HG03097 (cell line): ENCODE data around the gene EXOC1L.

Experiments used
- ATAC-seq: cut with Tn5 transposase; IDR thresholded peaks from one replicate; pipeline ENCODE4 v1.9.1; 2021; ENCODE audit not compliant: unreplicated experiment, low FRiP score

Gene EXOC1L

DNA sequence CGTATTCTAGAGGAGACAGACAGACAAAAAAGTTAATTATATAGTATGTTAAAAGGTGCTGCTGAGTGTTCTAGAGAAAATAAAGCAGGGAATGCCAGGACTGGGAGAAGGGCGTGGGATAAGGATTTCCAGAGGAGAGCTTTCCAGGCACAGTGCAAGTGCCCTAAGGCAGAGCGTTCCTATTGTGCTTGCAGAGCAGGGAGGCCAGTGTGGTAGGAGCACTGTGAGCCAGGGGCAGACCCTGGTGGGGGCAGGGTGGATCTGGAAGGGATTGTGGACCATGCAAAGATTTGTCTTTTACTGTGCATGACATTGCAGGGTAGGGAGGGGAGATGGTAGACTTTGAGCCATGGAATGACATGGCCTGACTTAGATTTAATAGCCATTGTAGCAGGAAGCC is 59.6 kb downstream of the EXOC1L start:
- ATAC-seq = no peak

DNA sequence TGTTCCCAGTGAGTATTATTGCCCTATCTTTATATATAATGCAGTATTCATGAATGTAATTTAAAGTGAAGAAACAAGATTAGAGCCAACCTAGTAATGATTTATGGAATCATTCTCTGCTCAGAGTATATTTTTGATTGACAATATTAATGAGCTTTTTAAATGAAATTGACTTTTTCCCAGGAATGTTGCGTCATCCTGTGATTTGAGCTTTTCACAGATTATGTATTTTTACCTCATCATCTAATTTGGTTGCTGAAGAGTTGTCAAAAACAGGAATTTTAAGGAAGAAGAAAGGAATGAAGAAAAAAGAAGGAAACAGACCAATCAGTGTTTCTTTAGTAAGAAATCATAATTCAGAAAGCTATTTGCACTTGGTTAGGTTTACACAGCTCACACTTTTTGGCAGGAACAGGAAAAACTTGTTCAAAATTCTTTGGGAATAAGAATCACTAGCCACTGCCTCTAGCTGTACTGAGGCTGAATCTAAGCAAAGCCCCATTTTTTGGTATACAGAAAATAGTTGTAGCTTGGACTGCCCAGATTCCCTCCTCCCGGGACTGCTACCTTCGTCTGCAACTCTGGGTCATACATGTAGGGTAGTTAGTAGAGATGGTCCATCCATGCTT is 61.2 kb downstream of the EXOC1L start:
- no peak for ATAC-seq

DNA sequence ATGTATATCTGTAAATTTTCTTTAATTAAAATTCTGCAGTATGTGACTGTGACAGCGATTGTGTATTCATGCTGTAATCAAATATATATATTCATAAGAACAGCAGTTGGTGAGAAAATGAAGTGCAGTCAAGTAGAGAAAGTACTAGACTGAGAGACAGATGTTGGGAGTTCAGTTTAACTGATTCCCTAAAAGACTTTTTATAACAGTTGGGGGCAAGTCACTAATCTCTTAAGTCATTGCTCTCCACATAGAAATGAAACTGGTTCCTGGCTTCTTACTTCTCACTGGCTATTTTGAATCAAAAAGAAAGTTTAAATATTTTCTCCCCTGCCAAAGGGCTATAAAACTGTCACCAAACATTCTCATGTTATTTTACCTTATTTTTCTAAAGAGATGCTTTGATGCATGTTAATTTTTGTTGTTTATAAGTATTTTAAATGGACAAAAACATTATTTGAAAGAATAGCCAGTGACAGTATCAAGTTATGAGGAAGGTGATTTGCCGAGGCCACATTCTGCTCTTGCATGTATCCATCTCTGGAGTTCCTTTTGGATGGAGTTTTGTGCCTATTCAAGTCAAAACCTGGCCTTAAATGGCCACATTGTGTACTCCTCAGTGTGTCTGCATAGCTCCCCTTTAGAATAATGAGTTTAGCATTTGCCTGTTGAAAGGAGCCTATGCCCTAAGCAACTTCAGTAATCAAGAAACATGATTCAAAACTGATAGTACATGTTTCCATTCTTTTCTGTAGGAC is 64.7 kb downstream of the EXOC1L start:
- no peak for ATAC-seq

DNA sequence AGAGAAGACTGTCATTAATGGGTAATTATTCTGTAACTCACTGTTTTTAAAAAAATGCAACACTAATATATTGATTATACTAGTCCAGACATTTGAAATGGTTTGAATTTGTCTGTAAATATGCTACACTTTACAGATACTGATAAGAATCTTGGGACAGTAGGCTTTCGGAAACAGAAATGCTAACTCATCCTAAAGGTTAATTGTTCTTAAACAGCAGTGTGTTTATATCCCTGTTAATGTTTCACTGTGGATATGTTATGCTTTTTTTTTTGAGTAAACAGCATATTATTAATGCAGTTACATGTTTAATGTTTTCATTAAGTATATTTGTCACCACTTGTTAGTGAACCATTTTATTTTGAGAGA is 65.2 kb downstream of the EXOC1L start:
- ATAC-seq = no peak
